BJ (cell line): ENCODE data around the gene CENPF. TPM values are rescaled to one million over a fixed set of nuclear protein-coding genes. Genes with fewer than 3 reads are reported as not detected.

Experiments used
- CTCF ChIA-PET: fragments of 350-600 bp; formaldehyde crosslinking; extraction: SDS; loops from one replicate; lab custom pipeline; 2021; ENCODE audit warnings: antibody characterized with exemption, inconsistent platforms; lab: Yijun Ruan, JAX
- POLR2A ChIA-PET: fragments of 300-600 bp; sonication (Branson Sonifier 250); formaldehyde crosslinking; extraction: SDS; loops from one replicate; lab custom pipeline; 2021; ENCODE audit warnings: antibody characterized with exemption; lab: Charles Lee
- DNase-seq: peaks from one replicate; pipeline ENCODE4 v3.0.0-alpha.2; 2011; ENCODE audit warnings: low read depth
- H3K27me3 ChIP-seq: 2 replicates; pipeline ENCODE4 v1.6.0; 2011; ENCODE audit warnings: low read length; ENCODE audit not compliant: control insufficient read depth, insufficient read depth
- H3K36me3 ChIP-seq: 2 replicates; pipeline ENCODE4 v1.5.1; 2011; ENCODE audit warnings: low read length; ENCODE audit not compliant: control insufficient read depth, insufficient read depth
- H3K4me3 ChIP-seq: 2 replicates; pipeline ENCODE4 v1.5.1; 2011; ENCODE audit warnings: low read depth, mild to moderate bottlenecking, control low read depth, low read length
- CTCF ChIP-seq: IDR thresholded peaks from 2 replicates; pipeline ENCODE4 v1.5.1; 2011; ENCODE audit warnings: low read depth, mild to moderate bottlenecking, control low read depth, inconsistent platforms, low read length, moderate library complexity; ENCODE audit not compliant: insufficient read depth
- polyA plus RNA-seq: library from polyadenylated mRNA; depleted of rRNA; stranded (reverse); fragments of >200 nt; gene quantifications from 2 replicates; pipeline ENCODE4 v1.2.3, GENCODE V29; 2011

CENPF gene
- polyA plus RNA-seq, 1 experiment: 10.9 TPM

GRCh38 chr1:214645712-214646111 is 42.7 kb downstream of the CENPF start:
- no peak for DNase-seq
- Histone ChIP-seq H3K27me3 (no peaks in the 10 kb centered on the region), H3K4me3 (no peak overlapping the region), H3K36me3 (no peaks in the 10 kb centered on the region)
- TF ChIP-seq CTCF: no peak
- CTCF ChIA-PET: interaction anchor here (0.6 to 6.0 kb wide), 4 partner anchors 14 to 887 kb away, joined by 3 to 37 read pairs (median 4); no protein-coding TSS in a partner anchor
- POLR2A ChIA-PET: no interaction called here

- ChIA-PET CTCF (interaction anchor here (0.9 to 6.0 kb wide), 8 partner anchors 9 to 878 kb away, joined by 3 to 44 read pairs (median 4); no protein-coding TSS in a partner anchor), POLR2A (no interaction called here)
- no peak overlapping the region for H3K4me3 ChIP-seq
- H3K27me3 ChIP-seq: no peaks in the 10 kb centered on the region
- TF ChIP-seq CTCF: no peak
- no peak for DNase-seq
- H3K36me3 ChIP-seq: peaks cover 1% of the 10 kb centered on the region; the same call in 1 of the 2 replicates
Observed at GRCh38 chr1:214648801-214649200, 45.8 kb downstream of the CENPF start.

GRCh38 chr1:214649607-214650006 is 46.6 kb downstream of the CENPF start:
- ChIA-PET POLR2A (no interaction called here), CTCF (interaction anchor here (0.6 to 6.0 kb wide), 9 partner anchors 8 to 877 kb away, joined by 3 to 44 read pairs (median 4); no protein-coding TSS in a partner anchor)
- Histone ChIP-seq H3K36me3 (peaks cover 1% of the 10 kb centered on the region; the same call in 1 of the 2 replicates), H3K4me3 (no peak overlapping the region), H3K27me3 (no peaks in the 10 kb centered on the region)
- no peak for TF ChIP-seq CTCF
- DNase-seq: no peak

GRCh38 chr1:214650664-214651063 is 47.7 kb downstream of the CENPF start:
- Histone ChIP-seq H3K27me3 (no peaks in the 10 kb centered on the region), H3K36me3 (peaks cover 1% of the 10 kb centered on the region; the same call in 1 of the 2 replicates), H3K4me3 (no peak overlapping the region)
- CTCF ChIA-PET: interaction anchor here (1.4 to 6.0 kb wide), 5 partner anchors 9 to 874 kb away, joined by 4 to 44 read pairs (median 4); no protein-coding TSS in a partner anchor
- no peak for TF ChIP-seq CTCF
- POLR2A ChIA-PET: no interaction called here
- DNase-seq: no peak

- POLR2A ChIA-PET: no interaction called here
- no peak for TF ChIP-seq CTCF
- Histone ChIP-seq H3K36me3 (peaks cover 1% of the 10 kb centered on the region; the same call in 1 of the 2 replicates), H3K4me3 (no peak overlapping the region), H3K27me3 (no peaks in the 10 kb centered on the region)
- no peak for DNase-seq
- CTCF ChIA-PET: interaction anchor here (1.0 to 3.2 kb wide), 3 partner anchors 477 to 870 kb away, joined by 4 to 12 read pairs (median 8); no protein-coding TSS in a partner anchor
Observed at GRCh38 chr1:214657299-214657698, 54.3 kb downstream of the CENPF start.
